K562 (cell line): ENCODE data around the gene ERVK3-1. TPM values are rescaled to one million over a fixed set of nuclear protein-coding genes. Genes with fewer than 3 reads are reported as not detected.
A peak's percentile ranks its signal among the peaks of the same experiment; 100 is the strongest.

Source experiments
- BACH1 ChIP-seq: fragments of 200-800 bp; sonication (Bioruptor generic); IDR thresholded peaks from 2 replicates; pipeline ENCODE4 v1.6.1; 2016; ENCODE audit warnings: missing genetic modification characterization, missing compliant biosample characterization
- FOXP1 ChIP-seq: sonication (generic); formaldehyde crosslinking; IDR thresholded peaks from 2 replicates; pipeline ENCODE4 v1.8.0; 2022; ENCODE audit warnings: mild to moderate bottlenecking, missing genetic modification reagents
- HMGN3 ChIP-seq: IDR thresholded peaks from 2 replicates; pipeline ENCODE4 v1.6.1; 2011; ENCODE audit warnings: borderline replicate concordance, low read depth, mild to moderate bottlenecking, mixed read lengths, low read length; ENCODE audit not compliant: insufficient read length; ENCODE audit errors: extremely low read depth
- KDM1A ChIP-seq, 2 experiments: fragments of 450-650 bp; IDR thresholded peaks; 2 replicates each; pipeline ENCODE4 v1.6.1; 2016; ENCODE audit warnings: mild to moderate bottlenecking in 2 of 2
- KDM2B ChIP-seq: fragments of 250-450 bp; sonication (Bioruptor Pico); IDR thresholded peaks from 2 replicates; pipeline ENCODE4 v1.8.0; 2021; ENCODE audit warnings: mild to moderate bottlenecking, moderate library complexity
- MGA ChIP-seq: fragments of 450-650 bp; IDR thresholded peaks from 2 replicates; pipeline ENCODE4 v1.6.1; 2016; ENCODE audit warnings: mild to moderate bottlenecking, moderate library complexity
- SAP30 ChIP-seq: fragments of 200-600 bp; sonication (generic); IDR thresholded peaks from 2 replicates; pipeline ENCODE4 v1.6.1; 2012; ENCODE audit warnings: borderline replicate concordance, low read depth, mild to moderate bottlenecking, moderate library complexity, low read length, control low read depth, inconsistent platforms; ENCODE audit not compliant: insufficient read depth, poor library complexity, severe bottlenecking
- SMAD1 ChIP-seq: fragments of 150-350 bp; IDR thresholded peaks from 2 replicates; pipeline ENCODE4 v1.6.1; 2014; ENCODE audit warnings: low read length, low read depth; ENCODE audit not compliant: partially characterized antibody
- ZBTB7A ChIP-seq: IDR thresholded peaks from 2 replicates; pipeline ENCODE4 v1.6.1; 2011; ENCODE audit warnings: low read depth, mild to moderate bottlenecking, low read length, moderate library complexity, borderline replicate concordance; ENCODE audit not compliant: control insufficient read depth
- ZNF146 ChIP-seq: IDR thresholded peaks from one replicate; pipeline ENCODE4 v1.6.1; 2018; ENCODE audit warnings: missing compliant biosample characterization; ENCODE audit not compliant: unreplicated experiment
- ZNF184 ChIP-seq: sonication (generic); formaldehyde crosslinking; IDR thresholded peaks from 2 replicates; pipeline ENCODE4 v1.5.0; 2020; ENCODE audit warnings: missing genetic modification reagents
- ZNF644 ChIP-seq: fragments of 200-800 bp; sonication (Bioruptor generic); IDR thresholded peaks from 2 replicates; pipeline ENCODE4 v1.6.1; 2016; ENCODE audit warnings: low read depth, missing genetic modification characterization, missing compliant biosample characterization
- polyA plus RNA-seq, 8 experiments: library from polyadenylated mRNA; depleted of rRNA in 4 of 8; stranded (reverse) in 5 of 8; unstranded in 3 of 8; fragments of >200 nt; fragmentation: Nextera tagmentation in 2 of 8; fragmentation: Illumina TruSeq in 1 of 8; extraction: Ambion mirVana in 2 of 8; extraction: Trizol in 1 of 8; gene quantifications; 2 replicates each; pipeline versions ENCODE4 v1.2.1 to v1.2.3, GENCODE V29; 2011 to 2014; ENCODE audit warnings: inconsistent platforms in 1 of 8, missing spikeins in 1 of 8
- total RNA-seq, 7 experiments: library from RNA; depleted of rRNA in 6 of 7; stranded (reverse); fragments of >200 nt in 6 of 7; fragmentation: Illumina TruSeq in 2 of 7; extraction: Trizol in 2 of 7; gene quantifications; 2 replicates each; pipeline versions ENCODE4 v1.2.1 to v1.2.3, GENCODE V29; 2011 to 2021; ENCODE audit warnings: low replicate concordance in 1 of 7
- TF ChIP-seq, protein P1 (sequence below): fragments of 450-650 bp; IDR thresholded peaks from 2 replicates; pipeline ENCODE4 v1.6.1; 2014; ENCODE audit warnings: low read depth, mild to moderate bottlenecking, moderate library complexity, borderline replicate concordance

Gene ERVK3-1
- total and polyA plus RNA-seq, 9 of the 15 experiments (the other 6 are each of a cell fraction or from before 2014, with no cell fraction given), result 87.6 to 299 (median 119) TPM

GRCh38 chr19:58279042-58279924 is 25.9 kb upstream of the ERVK3-1 start (continued):
- no peak for TF ChIP-seq ZNF644 (tag)
- TF ChIP-seq ZNF146 (CRISPR knock-in tag), result no peak
- TF ChIP-seq MGA, result peak; percentile 86
- TF ChIP-seq, protein P1, sequence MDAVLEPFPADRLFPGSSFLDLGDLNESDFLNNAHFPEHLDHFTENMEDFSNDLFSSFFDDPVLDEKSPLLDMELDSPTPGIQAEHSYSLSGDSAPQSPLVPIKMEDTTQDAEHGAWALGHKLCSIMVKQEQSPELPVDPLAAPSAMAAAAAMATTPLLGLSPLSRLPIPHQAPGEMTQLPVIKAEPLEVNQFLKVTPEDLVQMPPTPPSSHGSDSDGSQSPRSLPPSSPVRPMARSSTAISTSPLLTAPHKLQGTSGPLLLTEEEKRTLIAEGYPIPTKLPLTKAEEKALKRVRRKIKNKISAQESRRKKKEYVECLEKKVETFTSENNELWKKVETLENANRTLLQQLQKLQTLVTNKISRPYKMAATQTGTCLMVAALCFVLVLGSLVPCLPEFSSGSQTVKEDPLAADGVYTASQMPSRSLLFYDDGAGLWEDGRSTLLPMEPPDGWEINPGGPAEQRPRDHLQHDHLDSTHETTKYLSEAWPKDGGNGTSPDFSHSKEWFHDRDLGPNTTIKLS, result peak; percentile 80; the same call in 1 of the 2 replicates
- peak; percentile 66 for TF ChIP-seq SAP30
- TF ChIP-seq SMAD1, result no peak
- peak; percentile 64; the same call in 1 of the 2 replicates for TF ChIP-seq FOXP1 (CRISPR knock-in tag)
- TF ChIP-seq KDM2B (CRISPR knock-in tag), result 0 out of 2 replicates have a peak, but pooled peaks have one; percentile 45
- TF ChIP-seq KDM1A (IDR thresholded peaks at IDR 0.05), result no peak
- TF ChIP-seq ZNF184 (CRISPR knock-in tag), result no peak
- TF ChIP-seq HMGN3, result peak; percentile 64
- no peak for TF ChIP-seq BACH1
- TF ChIP-seq ZBTB7A, result peak; percentile 83; the same call in 1 of the 2 replicates
